ENCODE measurements around the gene LCN12.

The LCN12 gene

DNA sequence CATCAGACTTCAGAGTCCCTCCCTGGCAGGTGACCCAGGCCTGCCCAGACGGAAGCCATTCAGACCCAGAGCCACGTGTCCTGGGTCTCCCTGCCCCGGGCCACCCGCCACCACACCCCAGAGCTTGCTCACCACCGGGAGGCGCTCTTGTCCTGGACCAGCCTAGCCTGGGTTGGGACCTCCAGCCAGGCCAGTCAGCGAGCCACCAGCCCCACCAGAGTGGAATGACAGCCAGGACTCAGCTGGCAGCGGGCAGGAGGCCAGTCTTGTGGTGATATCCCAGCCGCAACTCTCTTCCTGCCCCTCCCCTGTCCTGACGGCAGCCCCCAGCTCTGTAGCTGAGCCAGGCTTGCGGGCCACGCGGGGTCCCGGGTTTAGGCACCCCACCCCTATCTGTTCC lies 23.6 kb downstream of the LCN12 start:
- no peak overlapping the region for H3K4me3 ChIP-seq (ENCODE audit: low read length)
- no peak for DNase-seq (ENCODE audit: low read depth)
- TF ChIP-seq, protein P1, sequence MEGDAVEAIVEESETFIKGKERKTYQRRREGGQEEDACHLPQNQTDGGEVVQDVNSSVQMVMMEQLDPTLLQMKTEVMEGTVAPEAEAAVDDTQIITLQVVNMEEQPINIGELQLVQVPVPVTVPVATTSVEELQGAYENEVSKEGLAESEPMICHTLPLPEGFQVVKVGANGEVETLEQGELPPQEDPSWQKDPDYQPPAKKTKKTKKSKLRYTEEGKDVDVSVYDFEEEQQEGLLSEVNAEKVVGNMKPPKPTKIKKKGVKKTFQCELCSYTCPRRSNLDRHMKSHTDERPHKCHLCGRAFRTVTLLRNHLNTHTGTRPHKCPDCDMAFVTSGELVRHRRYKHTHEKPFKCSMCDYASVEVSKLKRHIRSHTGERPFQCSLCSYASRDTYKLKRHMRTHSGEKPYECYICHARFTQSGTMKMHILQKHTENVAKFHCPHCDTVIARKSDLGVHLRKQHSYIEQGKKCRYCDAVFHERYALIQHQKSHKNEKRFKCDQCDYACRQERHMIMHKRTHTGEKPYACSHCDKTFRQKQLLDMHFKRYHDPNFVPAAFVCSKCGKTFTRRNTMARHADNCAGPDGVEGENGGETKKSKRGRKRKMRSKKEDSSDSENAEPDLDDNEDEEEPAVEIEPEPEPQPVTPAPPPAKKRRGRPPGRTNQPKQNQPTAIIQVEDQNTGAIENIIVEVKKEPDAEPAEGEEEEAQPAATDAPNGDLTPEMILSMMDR (IDR thresholded peaks at IDR 0.05; ENCODE audit: insufficient read depth, low read depth, low read length, missing control alignments): no peak

DNA sequence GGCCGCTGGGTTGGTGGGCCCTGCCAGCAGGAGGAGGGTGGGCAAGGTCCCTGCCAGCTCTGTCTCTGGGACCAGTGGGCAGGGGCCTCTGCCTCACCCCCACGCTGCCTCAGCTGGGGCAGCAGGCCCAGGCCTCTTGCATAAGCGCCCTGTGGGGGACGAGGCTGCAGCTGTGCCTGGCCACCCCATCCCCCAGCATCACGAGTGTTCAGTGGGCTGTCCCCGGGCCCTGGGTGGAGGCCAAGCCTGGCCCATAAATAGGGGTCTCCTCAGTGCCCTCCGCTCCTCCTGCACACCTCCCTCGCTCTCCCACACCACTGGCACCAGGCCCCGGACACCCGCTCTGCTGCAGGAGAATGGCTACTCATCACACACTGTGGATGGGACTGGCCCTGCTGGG lies 25.1 kb downstream of the LCN12 start, which contains the start of gene PTGDS:
PTGDS (plus strand) TSS at position 282 of the 400 bp plus-strand sequence; CDS start at position 357, 75 bp downstream.
- DNase-seq (ENCODE audit: low read depth): no peak
- TF ChIP-seq, protein P1 (IDR thresholded peaks at IDR 0.05; ENCODE audit: insufficient read depth, low read depth, low read length, missing control alignments): no peak
- peak within 1 kb of the TSS; percentile 36 for H3K4me3 ChIP-seq (ENCODE audit: low read length)

DNA sequence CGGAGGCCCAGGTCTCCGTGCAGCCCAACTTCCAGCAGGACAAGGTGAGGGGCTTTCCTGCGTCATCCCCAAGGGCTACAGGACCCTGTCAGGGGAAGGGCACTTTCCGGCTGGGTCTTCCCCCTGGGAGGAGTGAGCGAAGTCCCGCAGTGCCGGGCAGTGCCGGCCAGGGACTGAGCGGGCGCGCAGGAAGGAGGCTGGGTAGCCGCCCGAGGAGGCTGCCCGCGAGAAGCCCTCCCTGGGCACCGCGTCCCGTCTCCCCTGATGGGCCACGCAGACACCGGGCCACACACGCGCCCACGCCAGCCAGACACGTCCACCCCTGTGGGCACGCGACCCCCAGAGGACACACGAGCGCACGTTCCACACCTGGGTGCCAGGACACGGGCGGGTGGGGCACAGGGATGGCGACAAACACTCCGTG lies 25.6 kb downstream of the LCN12 start:
- no peak for DNase-seq (ENCODE audit: low read depth)
- H3K4me3 ChIP-seq (ENCODE audit: low read length): peak overlapping the region; percentile 36
- TF ChIP-seq, protein P1 (IDR thresholded peaks at IDR 0.05; ENCODE audit: insufficient read depth, low read depth, low read length, missing control alignments): no peak

DNA sequence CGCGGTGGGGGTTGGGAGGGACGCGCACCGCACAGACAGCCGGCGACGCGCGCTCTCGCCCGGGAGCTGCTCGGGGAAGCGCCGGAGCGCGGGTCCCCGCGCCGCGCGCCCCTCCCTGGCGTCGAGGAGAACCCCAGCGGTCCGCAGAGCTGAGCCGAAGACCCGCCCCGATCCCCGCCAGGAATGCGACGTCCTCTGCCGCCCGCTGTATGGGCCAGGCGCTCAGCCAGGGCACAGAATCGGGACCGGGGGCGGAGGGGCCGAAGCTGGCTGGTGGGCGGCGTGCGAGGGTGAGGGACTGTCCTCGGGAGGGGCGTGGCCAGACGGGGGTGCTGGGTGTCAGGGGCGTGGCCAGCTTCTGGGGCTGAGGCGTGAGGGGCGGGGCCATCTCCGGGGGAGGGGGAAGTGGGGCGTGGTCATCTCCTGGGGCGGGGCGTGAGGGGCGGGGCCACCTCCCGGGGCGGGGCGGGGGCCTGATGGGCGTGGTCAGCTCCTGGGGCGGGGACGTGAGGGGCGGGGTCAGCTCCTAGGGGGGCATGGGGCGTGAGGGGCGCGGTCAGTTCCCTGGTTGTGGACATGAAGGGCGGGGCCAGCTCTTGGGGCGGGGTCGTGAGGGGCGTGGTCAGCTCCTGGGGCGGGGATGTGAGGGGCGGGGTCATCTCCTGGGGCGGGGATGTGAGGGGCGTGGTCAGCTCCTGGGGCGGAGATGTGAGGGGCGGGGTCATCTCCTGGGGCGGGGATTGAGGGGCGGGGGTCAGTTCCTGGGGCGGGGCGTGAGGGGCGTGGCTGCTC lies 26.2 kb downstream of the LCN12 start:
- DNase-seq (ENCODE audit: low read depth): peak; percentile 72
- H3K4me3 ChIP-seq (ENCODE audit: low read length): peak overlapping the region; percentile 36

DNA sequence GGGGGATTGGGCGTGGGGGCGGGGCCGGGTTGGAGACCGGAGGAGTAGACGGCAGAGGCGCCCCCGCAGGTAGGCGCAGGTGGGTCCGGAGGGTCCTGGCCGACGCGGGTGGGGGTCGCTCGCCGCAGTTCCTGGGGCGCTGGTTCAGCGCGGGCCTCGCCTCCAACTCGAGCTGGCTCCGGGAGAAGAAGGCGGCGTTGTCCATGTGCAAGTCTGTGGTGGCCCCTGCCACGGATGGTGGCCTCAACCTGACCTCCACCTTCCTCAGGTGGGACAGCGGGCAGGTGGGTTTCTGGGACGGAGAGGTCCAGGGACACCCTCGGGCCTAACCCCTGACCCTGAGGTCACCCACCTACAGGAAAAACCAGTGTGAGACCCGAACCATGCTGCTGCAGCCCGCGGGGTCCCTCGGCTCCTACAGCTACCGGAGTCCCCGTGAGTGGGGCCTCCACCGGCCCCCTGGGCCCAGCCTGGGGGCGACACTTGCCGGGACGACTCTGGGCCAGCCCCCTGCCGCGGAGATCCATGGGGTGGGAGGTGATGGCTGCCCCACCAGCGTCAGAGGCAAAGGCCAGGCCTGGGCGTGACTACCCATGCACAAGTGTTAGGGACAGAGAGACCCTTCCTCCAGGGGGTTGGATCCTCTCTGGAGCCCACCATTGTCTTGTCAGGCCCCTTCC lies 26.9 kb downstream of the LCN12 start:
- TF ChIP-seq, protein P1 (IDR thresholded peaks at IDR 0.05; ENCODE audit: insufficient read depth, low read depth, low read length, missing control alignments): no peak
- DNase-seq (ENCODE audit: low read depth): no peak
- no peak overlapping the region for H3K4me3 ChIP-seq (ENCODE audit: low read length)

More for the DNA sequence above, 26.2 kb downstream of the LCN12 start:
- TF ChIP-seq, protein P1 (IDR thresholded peaks at IDR 0.05; ENCODE audit: insufficient read depth, low read depth, low read length, missing control alignments): no peak

DNA sequence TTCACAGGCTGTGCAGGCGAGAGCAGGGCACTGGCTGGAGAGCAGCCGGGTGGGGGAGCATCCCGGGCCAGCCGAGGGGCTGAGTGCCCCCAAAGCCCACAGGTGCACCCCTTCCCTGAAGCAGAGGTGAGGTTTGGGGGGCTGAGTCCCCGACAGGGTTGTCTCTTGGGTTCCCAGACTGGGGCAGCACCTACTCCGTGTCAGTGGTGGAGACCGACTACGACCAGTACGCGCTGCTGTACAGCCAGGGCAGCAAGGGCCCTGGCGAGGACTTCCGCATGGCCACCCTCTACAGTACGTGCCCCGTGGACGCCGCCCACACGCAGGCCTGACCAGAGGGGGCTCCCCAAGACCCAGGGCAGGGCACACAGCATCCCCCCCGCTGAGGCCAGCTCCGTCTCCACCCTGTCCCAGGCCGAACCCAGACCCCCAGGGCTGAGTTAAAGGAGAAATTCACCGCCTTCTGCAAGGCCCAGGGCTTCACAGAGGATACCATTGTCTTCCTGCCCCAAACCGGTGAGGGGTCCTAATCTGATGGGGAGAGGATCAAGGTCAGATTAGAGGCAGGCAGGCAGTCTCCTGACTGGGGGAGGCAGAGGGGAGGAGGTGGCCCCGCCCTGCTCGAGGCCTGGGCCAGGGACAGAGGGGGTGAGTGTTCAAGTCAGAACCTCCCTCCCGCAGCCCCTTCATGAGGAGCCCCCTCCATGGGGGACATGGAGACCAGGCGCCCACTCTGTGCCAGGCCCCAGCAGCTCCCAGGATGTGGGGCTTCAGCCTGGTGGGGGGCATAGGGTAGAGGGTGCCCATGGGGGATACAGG lies 27.9 kb downstream of the LCN12 start:
- no peak overlapping the region for H3K4me3 ChIP-seq (ENCODE audit: low read length)
- no peak for DNase-seq (ENCODE audit: low read depth)
- TF ChIP-seq, protein P1 (IDR thresholded peaks at IDR 0.05; ENCODE audit: insufficient read depth, low read depth, low read length, missing control alignments): no peak

All from epithelial cell of esophagus (primary cell).